Measurements from ENCODE around the gene OTOA. TPM values are rescaled to one million over a fixed set of nuclear protein-coding genes. Genes with fewer than 3 reads are reported as not detected.
"Not testable (repeated sequence)": the region's sequence is repeated elsewhere in the genome, so short reads cannot be mapped to it uniquely, and the experiment has no call there.

OTOA gene
- total RNA-seq, 2 donors from 2014 or later: 0.32 to 0.33 TPM

DNA sequence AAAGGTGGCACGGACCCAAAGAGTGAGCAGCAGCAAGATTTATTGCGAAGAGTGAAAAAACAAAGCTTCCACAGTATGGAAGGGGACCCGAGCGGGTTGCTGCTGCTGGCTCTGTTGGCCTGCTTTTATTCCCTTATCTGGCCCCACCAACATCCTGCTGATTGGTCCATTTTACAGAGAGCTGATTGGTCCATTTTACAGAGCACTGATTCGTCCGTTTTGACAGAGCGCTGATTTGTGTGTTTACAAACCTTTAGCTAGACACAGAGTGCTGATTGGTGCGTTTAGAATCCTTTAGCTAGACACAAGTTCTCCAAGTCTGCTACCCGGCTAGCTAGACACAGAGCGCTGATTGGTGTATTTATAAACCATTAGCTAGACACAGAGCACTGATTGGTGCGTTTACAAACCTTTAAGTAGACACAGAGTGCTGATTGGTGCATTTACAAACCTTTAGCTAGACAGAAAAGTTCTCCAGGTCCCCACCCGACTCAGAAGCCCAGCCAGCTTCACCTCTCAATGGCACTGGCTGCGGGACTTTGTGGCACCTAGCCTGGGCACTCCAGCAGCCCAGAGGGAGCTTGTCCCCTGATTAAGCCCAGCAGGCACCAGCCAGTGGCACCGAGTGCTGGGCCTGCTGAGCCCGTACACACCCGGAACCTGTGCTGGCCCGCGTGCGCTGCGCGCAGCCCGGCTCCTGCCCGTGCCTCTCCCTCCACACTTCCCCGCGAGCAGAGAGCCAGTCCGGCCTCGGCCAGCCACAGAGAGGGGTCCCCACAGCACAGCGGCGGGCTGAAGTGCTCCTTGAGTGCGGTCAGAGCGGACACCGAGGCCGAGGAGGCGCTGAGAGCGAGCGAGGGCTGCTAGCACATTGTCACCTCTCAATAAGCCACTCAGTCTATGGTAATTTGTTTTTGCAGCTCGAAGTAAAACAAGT is 26.5 kb upstream of the OTOA start:
- DNase-seq (ENCODE audit: low spot score): no peak
- intact Hi-C loops (cut with DNase I): loop anchor here in 1 of 2 donors (5.0 kb wide), 1 partner anchor 35 kb away; no protein-coding TSS in a partner anchor

DNA sequence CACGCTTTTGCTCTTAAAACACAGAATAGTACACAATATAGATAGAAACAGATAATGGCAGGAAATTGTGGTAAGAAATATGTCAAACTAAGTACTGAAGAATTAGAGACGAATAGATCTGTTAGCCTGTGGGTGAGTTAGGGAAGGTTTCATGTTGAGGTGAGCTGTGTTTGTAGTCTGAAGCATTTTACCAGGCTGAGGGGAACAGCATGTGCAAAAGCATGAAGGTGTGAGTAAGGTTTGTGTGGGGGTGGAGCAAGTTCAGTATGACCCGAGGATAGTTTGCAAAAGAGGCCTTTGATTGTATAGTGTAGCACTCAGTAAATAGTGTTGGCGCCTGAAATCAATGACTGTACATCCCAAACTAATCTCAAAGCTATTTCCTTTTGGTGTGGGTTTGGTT is 25.2 kb upstream of the OTOA start:
- intact Hi-C loops (cut with DNase I): loop anchor here in 1 of 2 donors (5.0 kb wide), 1 partner anchor 36 kb away; no protein-coding TSS in a partner anchor
- DNase-seq (ENCODE audit: low spot score): no peak

DNA sequence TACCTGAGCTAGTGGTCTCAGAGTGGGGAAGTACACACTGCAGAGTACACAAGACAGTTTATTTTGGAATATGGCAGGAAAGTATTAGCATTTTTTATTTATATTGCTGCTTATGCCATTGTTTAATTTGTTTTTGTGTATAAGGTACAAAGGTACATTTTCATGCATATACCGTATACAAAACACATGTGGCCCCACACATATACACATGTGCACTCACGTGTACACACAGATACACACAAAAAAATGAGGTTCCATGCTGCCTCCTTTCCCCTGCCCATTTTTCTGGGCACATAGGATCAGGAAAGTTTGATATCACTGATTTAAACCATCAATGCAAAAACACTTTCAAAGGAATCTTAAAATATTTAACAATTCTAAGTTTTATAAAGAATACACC is 24.3 kb upstream of the OTOA start:
- DNase-seq (ENCODE audit: low spot score): no peak
- intact Hi-C loops (cut with DNase I): loop anchor here in 1 of 2 donors (5.0 kb wide), 1 partner anchor 37 kb away; no protein-coding TSS in a partner anchor

DNA sequence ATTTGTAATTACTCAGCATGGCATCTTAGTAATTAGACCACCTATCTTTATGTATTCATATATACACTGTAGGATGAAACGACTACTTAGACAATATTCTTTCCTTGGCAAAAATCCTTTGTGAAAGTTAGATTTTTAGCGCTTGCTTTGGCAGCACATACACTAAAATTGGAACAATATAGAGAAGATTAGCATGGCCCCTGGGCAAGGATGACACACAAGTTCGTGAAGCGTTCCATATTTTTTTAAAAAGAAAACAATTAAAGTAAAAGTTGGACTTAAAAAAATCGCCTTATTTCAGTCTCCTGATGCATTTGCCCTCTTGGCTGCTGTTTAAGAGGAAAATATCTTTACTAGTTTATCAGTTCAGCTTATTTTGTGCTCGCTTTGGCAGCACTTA is 21.9 kb upstream of the OTOA start:
- intact Hi-C loops (cut with DNase I): no loop called here
- no peak for DNase-seq (ENCODE audit: low spot score)

DNA sequence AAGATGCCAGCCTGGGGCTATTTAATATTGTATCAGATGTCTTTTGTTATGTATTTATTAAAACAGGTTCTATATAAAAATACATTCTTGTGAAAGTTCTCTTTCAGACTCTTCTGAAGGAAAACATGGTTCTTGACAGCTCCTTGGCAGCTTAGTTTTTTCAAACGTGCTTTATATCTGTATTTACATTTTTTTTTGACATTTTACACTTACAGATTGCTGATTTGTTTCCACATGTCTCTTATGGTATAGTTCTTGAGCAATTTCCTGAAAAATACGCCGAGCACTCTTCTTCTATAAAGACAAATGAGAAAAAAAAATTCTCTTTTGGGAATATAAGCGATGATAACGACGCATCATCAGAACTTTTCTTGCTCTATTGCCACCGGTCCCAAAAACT is 20.9 kb upstream of the OTOA start:
- intact Hi-C loops (cut with DNase I): no loop called here
- DNase-seq (ENCODE audit: low spot score): no peak

DNA sequence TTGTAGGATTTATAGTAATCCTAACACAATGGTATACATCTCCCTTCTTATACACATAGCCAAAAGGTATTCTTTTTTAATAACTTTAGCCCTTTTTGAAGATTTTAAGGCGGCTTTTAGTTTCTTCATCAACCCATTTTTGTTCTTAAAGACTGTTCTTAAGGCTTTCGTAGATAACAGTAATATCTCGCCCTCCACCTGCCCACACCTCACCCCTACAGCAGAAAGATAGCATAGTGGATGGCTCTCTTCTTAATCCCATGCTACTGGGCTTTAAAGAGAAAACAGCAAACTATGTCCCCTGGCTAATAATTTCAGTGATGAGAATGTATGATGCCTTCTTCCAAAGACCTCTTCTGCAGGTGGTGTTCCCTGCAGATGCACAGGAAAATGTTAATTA is 20.0 kb upstream of the OTOA start:
- intact Hi-C loops (cut with DNase I): no loop called here
- DNase-seq (ENCODE audit: low spot score): no peak

DNA sequence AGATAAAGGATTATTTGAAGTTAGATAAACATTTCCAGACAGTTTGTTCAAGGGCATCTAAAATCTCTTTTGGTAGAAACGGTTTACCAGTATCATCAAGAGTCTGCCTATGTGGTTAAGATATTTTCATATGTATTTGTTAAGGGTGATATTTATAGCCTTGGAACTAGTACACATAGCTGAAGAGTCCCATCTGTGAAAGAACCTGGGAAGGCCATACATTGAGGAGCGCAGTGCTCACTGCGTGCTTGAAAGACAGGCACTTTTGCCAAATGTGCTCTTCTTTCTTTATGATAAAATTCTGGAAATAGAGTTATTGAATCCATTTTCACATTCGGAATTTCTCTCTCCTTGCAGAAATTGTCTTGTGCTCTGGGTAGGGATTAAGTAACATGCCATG is 19.1 kb upstream of the OTOA start:
- intact Hi-C loops (cut with DNase I): no loop called here
- DNase-seq (ENCODE audit: low spot score): no peak

DNA sequence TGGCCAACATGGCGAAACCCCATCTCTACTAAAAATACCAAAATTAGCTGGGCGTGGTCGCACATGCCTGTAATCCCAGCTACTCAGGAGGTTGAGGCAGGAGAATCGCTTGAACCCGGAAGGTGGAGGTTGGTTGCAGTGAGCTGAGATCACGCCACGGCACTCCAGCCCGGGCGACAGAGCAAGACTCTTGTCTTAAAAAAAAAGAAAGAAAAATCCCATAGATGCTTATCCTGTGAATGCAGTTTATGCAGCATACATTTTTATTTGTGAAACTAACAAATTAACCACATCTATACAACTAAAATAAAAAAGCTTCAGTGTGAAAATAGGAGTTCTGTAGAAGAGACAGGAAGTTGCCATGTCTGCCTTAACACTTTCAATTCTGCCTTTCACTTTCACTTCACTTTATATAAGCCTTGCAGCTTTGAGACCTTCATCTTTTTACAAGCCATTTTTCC is 18.5 kb upstream of the OTOA start:
- intact Hi-C loops (cut with DNase I): no loop called here

DNA sequence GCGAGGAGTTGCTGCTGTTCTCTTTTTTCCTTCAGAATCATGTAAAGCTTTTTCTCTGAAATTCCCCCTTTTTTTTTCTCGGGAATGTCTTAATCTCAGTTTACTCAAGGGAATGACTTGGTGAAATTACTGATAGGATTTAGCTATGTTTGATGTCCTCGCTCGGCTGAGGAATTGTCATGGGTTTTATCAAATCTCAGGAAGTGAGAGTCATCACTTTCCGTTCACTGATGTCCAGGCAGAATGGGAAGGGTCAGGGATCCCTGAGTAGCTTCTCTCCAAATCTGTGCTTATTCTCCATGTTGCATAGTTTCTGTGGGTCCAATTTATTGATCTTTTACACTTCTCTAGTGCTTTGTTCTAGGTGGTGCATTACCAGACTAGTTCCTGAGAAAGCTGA is 17.7 kb upstream of the OTOA start:
- no peak for DNase-seq (ENCODE audit: low spot score)
- intact Hi-C loops (cut with DNase I): no loop called here

More for the DNA sequence above, 18.5 kb upstream of the OTOA start:
- no peak for DNase-seq (ENCODE audit: low spot score)

DNA sequence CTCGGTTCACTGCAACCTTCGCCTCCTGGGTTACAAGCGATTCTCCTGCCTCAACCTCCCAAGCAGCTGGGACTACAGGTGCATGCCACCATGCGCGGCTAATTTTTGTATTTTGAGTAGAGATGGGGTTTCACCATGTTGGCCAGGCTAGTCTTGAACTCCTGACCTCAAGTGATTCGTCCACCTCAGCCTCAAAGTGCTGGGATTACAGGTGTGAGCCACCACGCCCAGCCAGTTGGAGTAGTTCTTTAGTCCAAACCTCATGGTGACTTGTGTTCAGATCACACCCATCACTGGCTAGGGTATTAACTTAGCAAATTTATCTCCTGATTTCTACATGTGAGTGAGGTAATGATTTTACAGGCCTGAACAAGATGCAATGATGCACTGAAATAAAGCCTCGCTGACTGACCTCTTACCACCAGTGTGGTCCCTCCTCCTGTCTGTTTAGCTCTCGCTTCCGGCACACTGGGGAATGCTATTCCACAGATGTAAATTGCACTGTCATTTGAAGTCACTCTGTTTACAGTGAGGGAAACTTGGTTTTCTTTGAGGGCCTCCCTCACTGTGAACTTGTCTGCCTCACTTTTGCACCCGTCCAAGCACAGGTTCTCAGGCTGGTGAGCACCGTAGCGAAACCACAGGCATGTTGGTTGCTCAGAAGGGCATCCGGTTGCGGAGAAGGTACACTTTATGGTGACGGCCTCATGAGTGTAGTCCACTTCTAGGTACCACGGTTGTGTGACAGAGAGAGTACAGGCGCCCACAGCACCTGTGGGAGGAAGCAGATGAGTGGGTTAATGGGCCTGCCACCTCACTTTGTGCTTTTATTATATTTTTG is 16.8 kb upstream of the OTOA start:
- DNase-seq (ENCODE audit: low spot score): no peak
- intact Hi-C loops (cut with DNase I): no loop called here

DNA sequence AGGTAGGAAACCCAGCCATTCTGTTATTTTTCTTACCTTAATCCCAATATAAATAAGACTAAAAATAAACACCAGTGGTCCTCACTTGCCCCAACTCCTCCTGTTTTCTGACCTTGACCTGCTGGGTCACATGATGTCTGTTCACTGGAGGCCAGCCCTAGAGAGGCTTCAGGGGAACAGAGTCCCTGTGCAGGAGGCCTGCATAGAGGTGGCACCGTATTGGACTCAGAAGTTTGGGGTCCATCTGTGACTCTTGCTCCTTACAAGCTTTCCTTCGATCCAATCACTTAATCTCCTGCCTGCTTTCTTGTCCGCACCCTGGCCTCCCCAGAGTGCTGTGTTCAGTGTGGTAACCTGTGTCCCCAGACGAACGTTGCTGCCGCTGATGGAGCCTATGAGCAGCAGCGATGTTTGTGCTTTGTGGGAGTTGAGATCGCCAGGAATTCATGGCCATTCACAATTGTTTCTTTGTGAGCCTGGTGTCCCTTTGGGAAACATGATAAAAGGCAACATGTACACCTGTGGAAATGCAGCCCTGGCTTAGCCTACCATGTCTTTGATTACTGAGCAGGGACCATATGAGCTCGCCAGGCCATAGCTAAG is 16.1 kb upstream of the OTOA start:
- no peak for DNase-seq (ENCODE audit: low spot score)
- intact Hi-C loops (cut with DNase I): no loop called here

DNA sequence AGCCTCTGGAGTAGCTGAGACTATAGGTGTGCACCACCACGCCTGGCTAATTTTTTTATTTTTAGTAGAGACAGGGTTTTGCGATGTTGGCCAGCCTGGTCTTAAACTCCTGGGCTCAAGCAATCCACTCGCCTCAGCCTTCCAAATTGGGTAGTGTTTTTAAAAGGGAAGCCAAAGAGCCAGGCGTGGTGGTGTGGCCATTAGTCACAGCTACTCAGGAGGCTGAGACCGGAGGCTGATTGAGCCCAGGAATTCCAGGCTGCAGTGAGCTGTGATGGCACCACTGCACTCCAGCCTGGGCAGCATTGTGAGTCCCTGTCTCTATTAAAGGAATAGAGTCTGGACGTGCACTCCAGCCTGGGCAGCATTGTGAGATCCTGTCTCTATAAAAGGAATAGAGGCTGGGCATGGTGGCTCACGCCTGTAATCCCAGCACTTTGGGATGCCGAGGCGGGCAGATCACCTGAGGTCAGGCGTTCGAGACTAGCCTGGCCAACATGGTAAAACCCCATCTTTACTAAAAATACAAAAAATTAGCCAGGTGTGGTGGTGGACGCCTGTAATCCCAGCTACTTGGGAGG is 13.9 kb upstream of the OTOA start:
- DNase-seq (ENCODE audit: low spot score); intact Hi-C loops (cut with DNase I): not testable (repeated sequence)

DNA sequence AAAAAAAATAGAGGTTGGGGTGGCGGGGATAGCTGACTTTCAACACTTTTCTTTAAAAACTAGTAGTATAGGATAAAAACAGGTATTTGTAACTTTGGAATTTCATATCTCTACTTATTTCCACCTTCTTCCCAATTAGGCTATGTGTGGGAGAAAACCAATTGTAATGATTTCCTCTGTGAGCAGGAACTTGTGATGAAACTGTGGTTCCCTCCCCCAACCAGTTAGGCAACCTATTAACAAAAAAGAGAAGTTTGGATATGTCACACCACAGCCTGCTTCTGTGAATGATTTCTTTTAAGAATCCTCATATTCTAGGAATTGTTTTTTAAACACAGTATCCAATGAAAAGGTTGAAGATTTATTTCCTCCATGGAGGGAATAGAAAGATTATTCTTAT is 13.2 kb upstream of the OTOA start:
- DNase-seq (ENCODE audit: low spot score): no peak
- intact Hi-C loops (cut with DNase I): no loop called here

DNA sequence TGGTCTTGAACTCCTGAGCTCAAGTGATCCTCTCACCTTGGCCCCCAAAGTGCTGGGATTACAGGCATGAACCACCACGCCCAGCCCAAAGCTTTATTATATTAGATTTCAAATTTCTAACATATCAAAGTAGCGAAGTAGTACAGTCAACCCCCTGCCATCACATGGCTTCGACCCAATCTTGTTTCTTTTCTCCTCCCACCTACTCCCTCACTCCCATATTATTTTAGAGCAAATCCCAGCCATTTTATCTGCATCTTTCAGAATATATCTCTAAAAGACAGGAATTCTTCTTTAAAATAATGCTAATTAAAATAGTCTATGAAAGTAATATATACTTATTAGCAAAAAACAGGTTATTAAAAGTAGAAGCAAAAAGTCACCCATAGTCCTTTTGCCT is 12.3 kb upstream of the OTOA start:
- DNase-seq (ENCODE audit: low spot score): no peak
- intact Hi-C loops (cut with DNase I): no loop called here

DNA sequence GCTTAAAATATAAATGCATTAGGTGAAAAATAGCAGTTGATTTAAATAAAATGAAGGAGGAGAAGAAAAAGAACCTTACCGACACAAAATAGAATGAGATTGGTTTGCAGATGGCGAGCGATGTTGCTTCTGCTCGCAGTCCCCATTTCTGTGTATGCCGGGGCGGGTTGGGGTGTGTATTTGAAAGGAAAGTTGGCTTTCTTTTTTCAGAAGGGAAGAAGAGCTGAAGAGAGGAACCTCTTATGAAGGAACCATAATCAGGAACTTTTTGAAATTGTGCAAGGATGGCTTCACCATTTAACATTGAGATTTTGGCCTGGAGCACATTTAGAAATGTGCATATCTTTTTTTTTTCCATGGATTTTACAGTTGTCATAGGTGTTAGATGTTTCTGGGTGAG is 11.3 kb upstream of the OTOA start, which contains the start of gene IGSF6:
IGSF6 (minus strand) TSS at position 156 of the 400 bp plus-strand sequence; CDS start at position 146, 10 bp downstream.
- intact Hi-C loops (cut with DNase I): no loop called here
- no peak for DNase-seq (ENCODE audit: low spot score)

DNA sequence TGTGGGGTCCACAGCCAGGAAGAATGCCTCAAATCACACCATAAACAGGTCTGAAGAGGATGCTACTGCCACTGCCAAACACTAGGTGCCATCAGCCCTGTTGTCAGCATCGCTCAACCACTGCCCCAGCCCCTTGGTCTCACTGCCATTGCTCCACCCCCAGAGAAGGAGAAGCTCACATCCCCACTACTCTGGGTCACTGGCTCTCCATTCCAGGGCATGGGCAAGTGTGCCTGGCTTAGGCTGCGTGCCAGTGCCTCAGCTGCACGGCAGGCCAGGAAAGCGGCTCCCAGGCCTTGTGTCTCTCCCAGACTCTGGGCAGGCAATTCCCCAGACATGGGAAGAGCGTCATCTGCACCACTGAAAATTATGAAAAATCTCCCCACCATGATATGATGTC is 10.2 kb upstream of the OTOA start:
- intact Hi-C loops (cut with DNase I): no loop called here

DNA sequence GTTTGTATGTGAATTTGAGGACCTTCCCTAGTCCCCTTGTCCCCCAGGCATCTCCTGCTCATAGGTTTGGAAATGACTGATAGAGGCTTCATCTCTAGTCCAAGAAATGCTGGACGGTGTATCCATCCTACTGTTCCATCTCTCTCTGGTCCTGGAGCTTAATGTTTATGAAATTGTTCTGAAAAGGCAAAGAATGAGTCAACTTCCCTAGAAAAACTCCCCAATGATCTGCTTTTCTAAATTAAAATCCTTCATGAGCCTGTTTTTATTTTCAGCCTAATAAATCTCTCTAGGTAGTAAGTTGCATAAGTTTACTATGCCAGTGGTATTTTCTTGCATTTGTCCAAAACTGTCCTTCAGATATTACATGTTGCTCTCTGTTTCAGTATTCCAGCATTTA is 9.3 kb upstream of the OTOA start:
- intact Hi-C loops (cut with DNase I): no loop called here
- DNase-seq (ENCODE audit: low spot score): no peak

More for the DNA sequence above, 10.2 kb upstream of the OTOA start:
- no peak for DNase-seq (ENCODE audit: low spot score)

DNA sequence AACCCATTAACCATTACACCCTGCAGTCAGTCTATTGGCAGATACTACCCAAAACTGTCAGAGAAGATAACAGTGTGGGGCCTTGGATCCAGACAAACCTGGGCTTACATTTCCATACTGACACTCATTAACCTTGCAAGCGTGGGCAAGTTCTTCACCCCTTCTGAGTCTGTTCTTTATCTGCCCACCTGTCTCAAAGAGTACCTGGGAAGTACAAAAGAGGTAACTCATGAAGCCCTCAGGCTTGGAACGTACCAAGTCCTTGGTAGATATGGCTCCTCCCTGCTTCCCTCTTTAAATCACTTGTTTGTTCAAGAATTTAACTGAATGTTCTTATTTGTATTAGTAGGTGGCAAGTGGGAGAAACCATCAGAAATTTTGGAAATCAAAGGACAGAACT is 8.9 kb upstream of the OTOA start:
- intact Hi-C loops (cut with DNase I): loop anchor here in 1 of 2 donors (5.0 kb wide), 1 partner anchor 52 kb away; no protein-coding TSS in a partner anchor
- no peak for DNase-seq (ENCODE audit: low spot score)
